ENCODE measurements around the gene RNF26. TPM values are rescaled to one million over a fixed set of nuclear protein-coding genes. Genes with fewer than 3 reads are reported as not detected.

The RNF26 gene
- total and polyA plus RNA-seq, 2 of the 13 experiments (the other 11 are each of a cell fraction or from before 2014, with no cell fraction given), result 11.9 to 26.3 TPM

DNA sequence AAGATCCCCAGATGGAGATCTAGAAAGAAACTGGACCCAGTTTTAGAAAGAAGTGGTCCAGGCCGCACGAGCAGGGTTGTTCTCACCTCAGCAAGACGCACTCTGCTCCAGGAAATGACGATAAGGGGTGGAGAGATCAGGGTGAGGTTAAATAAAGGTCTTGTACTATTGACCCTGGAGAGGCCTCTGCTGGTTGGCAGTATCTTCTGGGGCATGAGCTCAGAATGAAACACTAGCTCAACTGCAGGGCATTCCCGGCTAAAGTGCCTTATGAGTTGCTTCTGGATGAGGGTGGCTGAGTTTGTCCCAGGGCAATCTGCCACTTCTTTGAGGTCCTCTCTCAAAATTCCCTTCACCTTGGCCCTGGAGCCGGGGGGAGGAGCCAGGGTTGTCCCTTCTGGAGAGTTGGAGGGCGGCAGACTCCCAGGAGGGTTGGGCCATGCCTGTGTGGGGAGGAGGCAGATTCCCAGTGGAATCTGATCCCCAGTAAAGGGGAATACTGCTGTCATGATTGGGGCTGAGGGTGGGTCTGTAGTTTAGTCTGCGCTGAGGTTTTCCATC lies 36.2 kb downstream of the RNF26 start (continued):
- TF ChIP-seq, protein P1, sequence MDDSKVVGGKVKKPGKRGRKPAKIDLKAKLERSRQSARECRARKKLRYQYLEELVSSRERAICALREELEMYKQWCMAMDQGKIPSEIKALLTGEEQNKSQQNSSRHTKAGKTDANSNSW (CRISPR knock-in tag; IDR thresholded peaks at IDR 0.05; ENCODE audit: borderline replicate concordance), result no peak
- TF ChIP-seq, protein P2, sequence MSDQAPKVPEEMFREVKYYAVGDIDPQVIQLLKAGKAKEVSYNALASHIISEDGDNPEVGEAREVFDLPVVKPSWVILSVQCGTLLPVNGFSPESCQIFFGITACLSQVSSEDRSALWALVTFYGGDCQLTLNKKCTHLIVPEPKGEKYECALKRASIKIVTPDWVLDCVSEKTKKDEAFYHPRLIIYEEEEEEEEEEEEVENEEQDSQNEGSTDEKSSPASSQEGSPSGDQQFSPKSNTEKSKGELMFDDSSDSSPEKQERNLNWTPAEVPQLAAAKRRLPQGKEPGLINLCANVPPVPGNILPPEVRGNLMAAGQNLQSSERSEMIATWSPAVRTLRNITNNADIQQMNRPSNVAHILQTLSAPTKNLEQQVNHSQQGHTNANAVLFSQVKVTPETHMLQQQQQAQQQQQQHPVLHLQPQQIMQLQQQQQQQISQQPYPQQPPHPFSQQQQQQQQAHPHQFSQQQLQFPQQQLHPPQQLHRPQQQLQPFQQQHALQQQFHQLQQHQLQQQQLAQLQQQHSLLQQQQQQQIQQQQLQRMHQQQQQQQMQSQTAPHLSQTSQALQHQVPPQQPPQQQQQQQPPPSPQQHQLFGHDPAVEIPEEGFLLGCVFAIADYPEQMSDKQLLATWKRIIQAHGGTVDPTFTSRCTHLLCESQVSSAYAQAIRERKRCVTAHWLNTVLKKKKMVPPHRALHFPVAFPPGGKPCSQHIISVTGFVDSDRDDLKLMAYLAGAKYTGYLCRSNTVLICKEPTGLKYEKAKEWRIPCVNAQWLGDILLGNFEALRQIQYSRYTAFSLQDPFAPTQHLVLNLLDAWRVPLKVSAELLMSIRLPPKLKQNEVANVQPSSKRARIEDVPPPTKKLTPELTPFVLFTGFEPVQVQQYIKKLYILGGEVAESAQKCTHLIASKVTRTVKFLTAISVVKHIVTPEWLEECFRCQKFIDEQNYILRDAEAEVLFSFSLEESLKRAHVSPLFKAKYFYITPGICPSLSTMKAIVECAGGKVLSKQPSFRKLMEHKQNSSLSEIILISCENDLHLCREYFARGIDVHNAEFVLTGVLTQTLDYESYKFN (CRISPR knock-in tag; conservative IDR thresholded peaks at IDR 0.05), result peak; percentile 76
- TF ChIP-seq POLR2G (IDR thresholded peaks at IDR 0.05; ENCODE audit: low read depth, low read length) (0 out of 2 replicates have a peak, but pooled peaks have one; percentile 31), SATB2 (CRISPR knock-in tag; IDR thresholded peaks at IDR 0.05) (no peak), HOXA3 (CRISPR knock-in tag; IDR thresholded peaks at IDR 0.05) (peak; percentile 44), KLF12 (CRISPR knock-in tag; IDR thresholded peaks at IDR 0.05; ENCODE audit: borderline replicate concordance) (no peak), ZBTB20 (CRISPR knock-in tag; IDR thresholded peaks at IDR 0.05; ENCODE audit: borderline replicate concordance, low read depth) (0 out of 2 replicates have a peak, but pooled peaks have one; percentile 46)
- TF ChIP-seq, protein P3, sequence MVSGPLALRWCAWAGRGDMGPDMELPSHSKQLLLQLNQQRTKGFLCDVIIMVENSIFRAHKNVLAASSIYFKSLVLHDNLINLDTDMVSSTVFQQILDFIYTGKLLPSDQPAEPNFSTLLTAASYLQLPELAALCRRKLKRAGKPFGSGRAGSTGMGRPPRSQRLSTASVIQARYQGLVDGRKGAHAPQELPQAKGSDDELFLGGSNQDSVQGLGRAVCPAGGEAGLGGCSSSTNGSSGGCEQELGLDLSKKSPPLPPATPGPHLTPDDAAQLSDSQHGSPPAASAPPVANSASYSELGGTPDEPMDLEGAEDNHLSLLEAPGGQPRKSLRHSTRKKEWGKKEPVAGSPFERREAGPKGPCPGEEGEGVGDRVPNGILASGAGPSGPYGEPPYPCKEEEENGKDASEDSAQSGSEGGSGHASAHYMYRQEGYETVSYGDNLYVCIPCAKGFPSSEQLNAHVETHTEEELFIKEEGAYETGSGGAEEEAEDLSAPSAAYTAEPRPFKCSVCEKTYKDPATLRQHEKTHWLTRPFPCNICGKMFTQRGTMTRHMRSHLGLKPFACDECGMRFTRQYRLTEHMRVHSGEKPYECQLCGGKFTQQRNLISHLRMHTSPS (CRISPR knock-in tag; IDR thresholded peaks at IDR 0.05; ENCODE audit: low read depth), result 0 out of 2 replicates have a peak, but pooled peaks have one; percentile 55
- TF ChIP-seq, protein P4, sequence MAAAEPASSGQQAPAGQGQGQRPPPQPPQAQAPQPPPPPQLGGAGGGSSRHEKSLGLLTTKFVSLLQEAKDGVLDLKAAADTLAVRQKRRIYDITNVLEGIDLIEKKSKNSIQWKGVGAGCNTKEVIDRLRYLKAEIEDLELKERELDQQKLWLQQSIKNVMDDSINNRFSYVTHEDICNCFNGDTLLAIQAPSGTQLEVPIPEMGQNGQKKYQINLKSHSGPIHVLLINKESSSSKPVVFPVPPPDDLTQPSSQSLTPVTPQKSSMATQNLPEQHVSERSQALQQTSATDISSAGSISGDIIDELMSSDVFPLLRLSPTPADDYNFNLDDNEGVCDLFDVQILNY (CRISPR knock-in tag; conservative IDR thresholded peaks at IDR 0.05), result no peak
- TF ChIP-seq, protein P5, sequence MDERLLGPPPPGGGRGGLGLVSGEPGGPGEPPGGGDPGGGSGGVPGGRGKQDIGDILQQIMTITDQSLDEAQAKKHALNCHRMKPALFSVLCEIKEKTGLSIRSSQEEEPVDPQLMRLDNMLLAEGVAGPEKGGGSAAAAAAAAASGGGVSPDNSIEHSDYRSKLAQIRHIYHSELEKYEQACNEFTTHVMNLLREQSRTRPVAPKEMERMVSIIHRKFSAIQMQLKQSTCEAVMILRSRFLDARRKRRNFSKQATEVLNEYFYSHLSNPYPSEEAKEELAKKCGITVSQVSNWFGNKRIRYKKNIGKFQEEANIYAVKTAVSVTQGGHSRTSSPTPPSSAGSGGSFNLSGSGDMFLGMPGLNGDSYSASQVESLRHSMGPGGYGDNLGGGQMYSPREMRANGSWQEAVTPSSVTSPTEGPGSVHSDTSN (CRISPR knock-in tag; IDR thresholded peaks at IDR 0.05), result no peak
- TF ChIP-seq, protein P6, sequence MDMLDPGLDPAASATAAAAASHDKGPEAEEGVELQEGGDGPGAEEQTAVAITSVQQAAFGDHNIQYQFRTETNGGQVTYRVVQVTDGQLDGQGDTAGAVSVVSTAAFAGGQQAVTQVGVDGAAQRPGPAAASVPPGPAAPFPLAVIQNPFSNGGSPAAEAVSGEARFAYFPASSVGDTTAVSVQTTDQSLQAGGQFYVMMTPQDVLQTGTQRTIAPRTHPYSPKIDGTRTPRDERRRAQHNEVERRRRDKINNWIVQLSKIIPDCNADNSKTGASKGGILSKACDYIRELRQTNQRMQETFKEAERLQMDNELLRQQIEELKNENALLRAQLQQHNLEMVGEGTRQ (IDR thresholded peaks at IDR 0.05; ENCODE audit: low read depth, low read length), result no peak
- TF ChIP-seq, protein P6 (CRISPR knock-in tag; IDR thresholded peaks at IDR 0.05; ENCODE audit: borderline replicate concordance), result no peak
